Tibial artery (tissue), 4 donors: ENCODE results near the gene CDRT4.
A peak's percentile ranks its signal among the peaks of the same experiment; 100 is the strongest.
"Not testable (repeated sequence)": the region's sequence is repeated elsewhere in the genome, so short reads cannot be mapped to it uniquely, and the experiment has no call there.

Source experiments
- DNase-seq, 2 donors: peaks; one replicate each; pipeline ENCODE4 v3.0.0-alpha.2; 2019
- H3K27ac ChIP-seq, 2 donors: fragments of 200-600 bp; sonication (generic) in 1 of 2; 1 replicate in 1 of 2; 2 replicates in 1 of 2; pipeline ENCODE4 v1.5.1; 2018 to 2019; ENCODE audit warnings: mild to moderate bottlenecking in 1 of 2
- H3K27me3 ChIP-seq, 2 donors: fragments of 200-600 bp; sonication (generic) in 1 of 2; one replicate each; pipeline versions ENCODE4 v1.5.1 to v1.6.0; 2016 to 2019
- H3K36me3 ChIP-seq, 3 donors: fragments of 200-600 bp; sonication (generic) in 2 of 3; one replicate each; pipeline ENCODE4 v1.5.1; 2016 to 2019; ENCODE audit warnings: mild to moderate bottlenecking in 2 of 3
- H3K4me1 ChIP-seq, 4 donors: fragments of 200-600 bp; sonication (generic) in 2 of 4; 1 replicate in 3 of 4; 2 replicates in 1 of 4; pipeline ENCODE4 v1.5.1; 2016 to 2019
- H3K4me3 ChIP-seq, 2 donors: fragments of 200-600 bp; sonication (generic) in 1 of 2; 1 replicate in 1 of 2; 2 replicates in 1 of 2; pipeline ENCODE4 v1.5.1; 2018 to 2019; ENCODE audit warnings: mild to moderate bottlenecking in 2 of 2
- H3K9me3 ChIP-seq, 3 donors: fragments of 200-600 bp; sonication (generic) in 1 of 3; one replicate each; pipeline ENCODE4 v1.5.1; 2016 to 2019
- intact Hi-C: fragments of 100-400 bp; cut with DNase I; formaldehyde crosslinking; loops from one replicate; pipeline ENCODE4 v1.15.0; 2023; ENCODE audit warnings: low total_unique reads
- TF ChIP-seq, protein P1 (sequence below), 2 experiments: fragments of 200-600 bp in 1 of 2; fragments of 450-650 bp in 1 of 2; IDR thresholded peaks; one replicate each; pipeline ENCODE4 v1.5.1; 2017 to 2019; ENCODE audit warnings: antibody characterized with exemption in 2 of 2, mild to moderate bottlenecking in 1 of 2, moderate library complexity in 1 of 2

Gene CDRT4

DNA sequence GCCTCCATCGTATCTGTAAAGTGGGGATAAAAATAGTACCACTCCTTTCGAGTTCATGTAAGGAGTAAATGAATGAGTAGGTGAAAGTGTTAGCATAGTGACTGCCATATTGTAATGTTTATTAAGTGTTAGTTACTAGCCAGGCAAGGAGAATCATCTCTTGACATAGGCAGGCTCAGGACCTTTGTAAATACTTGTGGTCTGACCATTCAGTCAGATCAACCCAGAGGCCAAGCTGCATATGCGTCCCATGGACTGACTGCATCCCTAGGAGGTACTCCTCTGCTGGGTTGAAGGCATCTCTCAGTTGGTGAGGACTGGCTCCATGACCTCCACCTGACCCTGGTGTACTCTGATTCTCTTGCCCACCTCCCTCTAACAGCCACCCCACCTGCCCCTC lies 40.5 kb upstream of the CDRT4 start:
- H3K9me3 ChIP-seq: no peaks in the 10 kb centered on the region
- no peak overlapping the region for H3K4me3 ChIP-seq
- H3K27me3 ChIP-seq: no peaks in the 10 kb centered on the region
- DNase-seq: no peak
- H3K27ac ChIP-seq: peak overlapping the region in 1 of 2 donors; percentile 80
- peaks cover 0 to 8% (median 0%) of the 10 kb centered on the region in 3 donors for H3K36me3 ChIP-seq
- intact Hi-C loops: no loop called here
- TF ChIP-seq, protein P1, sequence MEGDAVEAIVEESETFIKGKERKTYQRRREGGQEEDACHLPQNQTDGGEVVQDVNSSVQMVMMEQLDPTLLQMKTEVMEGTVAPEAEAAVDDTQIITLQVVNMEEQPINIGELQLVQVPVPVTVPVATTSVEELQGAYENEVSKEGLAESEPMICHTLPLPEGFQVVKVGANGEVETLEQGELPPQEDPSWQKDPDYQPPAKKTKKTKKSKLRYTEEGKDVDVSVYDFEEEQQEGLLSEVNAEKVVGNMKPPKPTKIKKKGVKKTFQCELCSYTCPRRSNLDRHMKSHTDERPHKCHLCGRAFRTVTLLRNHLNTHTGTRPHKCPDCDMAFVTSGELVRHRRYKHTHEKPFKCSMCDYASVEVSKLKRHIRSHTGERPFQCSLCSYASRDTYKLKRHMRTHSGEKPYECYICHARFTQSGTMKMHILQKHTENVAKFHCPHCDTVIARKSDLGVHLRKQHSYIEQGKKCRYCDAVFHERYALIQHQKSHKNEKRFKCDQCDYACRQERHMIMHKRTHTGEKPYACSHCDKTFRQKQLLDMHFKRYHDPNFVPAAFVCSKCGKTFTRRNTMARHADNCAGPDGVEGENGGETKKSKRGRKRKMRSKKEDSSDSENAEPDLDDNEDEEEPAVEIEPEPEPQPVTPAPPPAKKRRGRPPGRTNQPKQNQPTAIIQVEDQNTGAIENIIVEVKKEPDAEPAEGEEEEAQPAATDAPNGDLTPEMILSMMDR (IDR thresholded peaks at IDR 0.05): no peak
- peaks cover 0 to 50% (median 21%) of the 10 kb centered on the region in 4 donors for H3K4me1 ChIP-seq

- Histone ChIP-seq H3K9me3 (no peaks in the 10 kb centered on the region), H3K27me3 (no peaks in the 10 kb centered on the region), H3K27ac (no peak overlapping the region), H3K4me1 (peaks cover 3 to 48% (median 21%) of the 10 kb centered on the region in 4 donors), H3K36me3 (peaks cover 0 to 8% (median 0%) of the 10 kb centered on the region in 3 donors), H3K4me3 (no peak overlapping the region)
- intact Hi-C loops: no loop called here
- TF ChIP-seq, protein P1 (IDR thresholded peaks at IDR 0.05): no peak
- DNase-seq: no peak
These were observed 39.6 kb upstream of the CDRT4 start for GRCh38 chr17:15507001-15507400.

GRCh38 chr17:15505708-15506107 lies 38.3 kb upstream of the CDRT4 start:
- H3K36me3 ChIP-seq, H3K27me3 ChIP-seq, H3K9me3 ChIP-seq, H3K4me3 ChIP-seq, H3K27ac ChIP-seq, DNase-seq, intact Hi-C loops: not testable (repeated sequence)
- peaks cover 3 to 43% (median 19%) of the 10 kb centered on the region in 4 donors for H3K4me1 ChIP-seq

DNA sequence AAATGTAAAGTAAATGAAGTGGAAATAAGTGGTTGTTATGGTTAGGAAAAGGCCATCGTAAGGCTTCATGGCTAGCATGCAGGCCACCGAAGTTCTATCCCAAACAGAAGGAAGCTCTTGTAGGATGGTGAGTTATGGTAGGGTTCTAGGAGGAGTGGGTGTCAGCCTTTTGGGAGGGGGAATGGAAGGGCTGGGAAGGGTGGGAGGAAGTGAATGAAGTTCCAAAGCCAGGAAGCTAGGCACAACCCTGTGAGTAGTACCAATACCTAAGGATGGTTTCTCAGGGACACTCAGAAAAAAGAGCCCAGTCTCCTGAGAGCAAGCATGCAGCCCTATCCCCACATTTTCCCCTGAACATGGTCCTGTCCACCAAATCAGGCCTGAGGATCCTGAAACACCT lies 36.3 kb upstream of the CDRT4 start:
- Histone ChIP-seq H3K9me3 (no peaks in the 10 kb centered on the region), H3K27ac (no peak overlapping the region), H3K4me3 (no peak overlapping the region), H3K36me3 (peaks cover 0 to 16% (median 0%) of the 10 kb centered on the region in 3 donors), H3K4me1 (peaks cover 3 to 24% (median 9%) of the 10 kb centered on the region in 4 donors), H3K27me3 (no peaks in the 10 kb centered on the region)
- TF ChIP-seq, protein P1 (IDR thresholded peaks at IDR 0.05): no peak
- DNase-seq: no peak
- intact Hi-C loops: loop anchor here (1.0 kb wide), 1 partner anchor 242 kb away; no protein-coding TSS in a partner anchor

DNA sequence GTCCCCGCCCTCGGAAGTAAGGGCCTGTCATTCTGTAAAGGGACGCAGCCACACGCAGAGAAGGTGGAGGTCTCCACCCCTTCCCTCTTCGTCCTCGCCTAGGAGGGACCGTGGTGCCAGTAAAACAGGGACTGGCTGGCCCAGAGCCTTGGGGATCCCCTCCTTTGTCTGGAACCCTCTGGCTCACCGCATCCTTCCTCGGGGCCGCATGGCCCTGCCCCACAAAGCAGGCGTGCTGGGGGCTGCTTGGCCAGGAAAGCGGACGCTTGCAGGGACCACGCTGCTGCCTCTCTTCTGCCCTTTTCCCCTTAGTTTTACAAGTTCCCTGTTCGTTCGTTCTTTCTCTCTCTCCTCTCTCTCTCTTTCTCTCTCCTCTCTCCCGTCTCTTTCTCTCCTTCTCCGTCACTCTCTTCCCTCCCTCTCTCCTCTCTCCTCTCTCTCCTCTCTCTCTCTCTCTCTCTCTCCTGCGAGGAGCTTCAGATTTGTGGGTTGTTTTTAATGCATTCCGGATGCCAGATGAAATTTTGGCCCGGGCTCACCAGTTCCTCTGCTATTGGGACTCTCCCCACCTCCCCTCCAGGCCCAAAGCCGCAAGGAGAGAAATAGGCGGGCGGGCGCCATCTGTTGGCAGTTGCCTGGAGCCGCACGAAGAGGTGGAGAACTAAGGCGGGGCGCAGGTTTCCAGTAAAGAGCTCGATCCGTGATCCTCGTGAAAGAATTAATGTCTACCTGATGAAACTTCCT lies 35.1 kb upstream of the CDRT4 start:
- H3K27me3 ChIP-seq: no peaks in the 10 kb centered on the region
- DNase-seq: peak; percentile 95
- peaks cover 3 to 15% (median 8%) of the 10 kb centered on the region in 4 donors for H3K4me1 ChIP-seq
- no peaks in the 10 kb centered on the region for H3K9me3 ChIP-seq
- H3K4me3 ChIP-seq: peak overlapping the region; percentile 37 to 49
- intact Hi-C loops: loop anchor here (1.0 kb wide), 1 partner anchor 241 kb away; no protein-coding TSS in a partner anchor
- TF ChIP-seq, protein P1 (IDR thresholded peaks at IDR 0.05): peak; percentile 89 to 90
- peak overlapping the region; percentile 65 to 69 for H3K27ac ChIP-seq
- H3K36me3 ChIP-seq: peaks cover 0 to 25% (median 0%) of the 10 kb centered on the region in 3 donors

- Histone ChIP-seq H3K9me3 (no peaks in the 10 kb centered on the region), H3K27ac (peak overlapping the region; percentile 65 to 69), H3K4me1 (peaks cover 3 to 15% (median 8%) of the 10 kb centered on the region in 4 donors), H3K4me3 (peak overlapping the region in 1 of 2 donors; percentile 49), H3K36me3 (peaks cover 0 to 29% (median 0%) of the 10 kb centered on the region in 3 donors), H3K27me3 (no peaks in the 10 kb centered on the region)
- intact Hi-C loops: no loop called here
- no peak for DNase-seq
- TF ChIP-seq, protein P1 (IDR thresholded peaks at IDR 0.05): no peak
These were observed 34.4 kb upstream of the CDRT4 start for GRCh38 chr17:15501793-15502192.
